ENCODE measurements around the gene LINC00305. TPM values are rescaled to one million over a fixed set of nuclear protein-coding genes. Genes with fewer than 3 reads are reported as not detected.

LINC00305 gene
- total and polyA plus RNA-seq, 2 experiments from 2014 or later: not detected

DNA sequence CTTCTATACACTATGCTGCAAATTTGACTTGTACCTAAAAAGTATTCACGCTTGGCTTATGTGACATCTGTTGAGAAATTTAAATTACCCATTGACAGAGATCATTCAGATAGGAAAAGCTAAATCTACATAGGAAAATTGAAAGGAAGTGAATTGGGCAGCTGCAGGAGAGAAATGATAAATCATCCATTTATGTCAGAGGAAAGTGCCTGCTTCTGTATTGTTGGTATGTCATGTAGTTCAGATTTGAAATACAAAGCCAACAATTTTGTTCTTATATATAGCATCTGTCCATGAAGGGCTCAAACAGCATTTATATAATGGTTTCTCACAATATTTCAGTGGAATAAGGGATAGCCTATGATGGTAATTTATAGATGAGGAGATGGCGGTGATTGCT is 17.6 kb downstream of the LINC00305 start:
- WGBS, 2 experiments (ENCODE audit: low coverage in 1 of 2, low lambda C conversion rate in 2 of 2, missing lambda C conversion rate in 2 of 2): 62 to 64% methylated on average over 2 of the region's 2 CpGs
- H3K9ac ChIP-seq: no peak overlapping the region
- no peak overlapping the region for H3K4me3 ChIP-seq
- no peak overlapping the region for H3K4me2 ChIP-seq (ENCODE audit: unreplicated experiment)
- no peaks in the 10 kb centered on the region for H3K9me3 ChIP-seq (ENCODE audit: low read depth)
- no peaks in the 10 kb centered on the region for H3K9me2 ChIP-seq (ENCODE audit: insufficient read depth)
- no peak for TF ChIP-seq EZH2 (IDR thresholded peaks at IDR 0.05; ENCODE audit: insufficient read depth, poor library complexity, severe bottlenecking)
- TF ChIP-seq EZH2phosphoT487 (IDR thresholded peaks at IDR 0.05; ENCODE audit: insufficient read depth, low read depth): no peak
- no peaks in the 10 kb centered on the region for H3K36me3 ChIP-seq (ENCODE audit: low read depth)
- in situ Hi-C loops (cut with MboI): no loop called here
- H4K20me1 ChIP-seq (ENCODE audit: insufficient read depth): no peaks in the 10 kb centered on the region
- no peaks in the 10 kb centered on the region for H3K79me2 ChIP-seq (ENCODE audit: insufficient read depth)
- H3K4me1 ChIP-seq (ENCODE audit: insufficient read depth): no peaks in the 10 kb centered on the region
- H3K27me3 ChIP-seq (replicated peaks; ENCODE audit: insufficient read depth): 0 out of 2 replicates have a peak, but pooled peaks cover 6% of the 10 kb centered on the region
- H3K27ac ChIP-seq: no peak overlapping the region
- H2AFZ ChIP-seq: no peak overlapping the region
- DNase-seq: no peak
- no peaks in the 10 kb centered on the region for H3F3A ChIP-seq (ENCODE audit: insufficient read depth)

DNA sequence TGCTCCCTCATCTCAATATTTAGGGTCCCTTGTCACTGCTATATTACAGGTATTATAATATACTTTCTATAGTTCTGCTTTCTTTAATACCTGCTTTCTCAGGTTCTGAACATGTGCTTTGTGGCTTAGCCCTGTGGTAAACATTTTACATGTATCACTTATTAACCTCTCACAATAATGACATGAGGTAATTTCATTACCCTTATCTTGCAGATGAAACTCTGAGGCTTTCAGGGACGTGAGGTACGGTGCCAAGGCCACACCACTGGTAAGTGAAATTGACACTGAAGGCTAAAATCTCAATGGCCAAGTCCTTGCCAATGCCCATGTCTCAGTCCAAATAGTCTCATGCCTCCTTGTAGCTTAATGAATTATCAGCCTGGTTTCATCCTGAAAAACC is 21.7 kb downstream of the LINC00305 start:
- in situ Hi-C loops (cut with MboI): no loop called here
- H3K9me3 ChIP-seq (ENCODE audit: low read depth): no peaks in the 10 kb centered on the region
- H3K27ac ChIP-seq: no peak overlapping the region
- 0 out of 2 replicates have a peak, but pooled peaks cover 6% of the 10 kb centered on the region for H3K27me3 ChIP-seq (replicated peaks; ENCODE audit: insufficient read depth)
- no peaks in the 10 kb centered on the region for H3K36me3 ChIP-seq (ENCODE audit: low read depth)
- H3K4me3 ChIP-seq: no peak overlapping the region
- H3K9ac ChIP-seq: no peak overlapping the region
- H3K79me2 ChIP-seq (ENCODE audit: insufficient read depth): no peaks in the 10 kb centered on the region
- TF ChIP-seq EZH2phosphoT487 (IDR thresholded peaks at IDR 0.05; ENCODE audit: insufficient read depth, low read depth) (no peak), EZH2 (IDR thresholded peaks at IDR 0.05; ENCODE audit: insufficient read depth, poor library complexity, severe bottlenecking) (no peak)
- no peak overlapping the region for H3K4me2 ChIP-seq (ENCODE audit: unreplicated experiment)
- 21 to 38% methylated on average over 2 of the region's 2 CpGs for WGBS, 2 experiments (ENCODE audit: low coverage in 1 of 2, low lambda C conversion rate in 2 of 2, missing lambda C conversion rate in 2 of 2)
- no peaks in the 10 kb centered on the region for H3K9me2 ChIP-seq (ENCODE audit: insufficient read depth)
- DNase-seq: no peak
- no peaks in the 10 kb centered on the region for H3K4me1 ChIP-seq (ENCODE audit: insufficient read depth)
- no peaks in the 10 kb centered on the region for H4K20me1 ChIP-seq (ENCODE audit: insufficient read depth)
- H2AFZ ChIP-seq: no peak overlapping the region
- H3F3A ChIP-seq (ENCODE audit: insufficient read depth): no peaks in the 10 kb centered on the region

DNA sequence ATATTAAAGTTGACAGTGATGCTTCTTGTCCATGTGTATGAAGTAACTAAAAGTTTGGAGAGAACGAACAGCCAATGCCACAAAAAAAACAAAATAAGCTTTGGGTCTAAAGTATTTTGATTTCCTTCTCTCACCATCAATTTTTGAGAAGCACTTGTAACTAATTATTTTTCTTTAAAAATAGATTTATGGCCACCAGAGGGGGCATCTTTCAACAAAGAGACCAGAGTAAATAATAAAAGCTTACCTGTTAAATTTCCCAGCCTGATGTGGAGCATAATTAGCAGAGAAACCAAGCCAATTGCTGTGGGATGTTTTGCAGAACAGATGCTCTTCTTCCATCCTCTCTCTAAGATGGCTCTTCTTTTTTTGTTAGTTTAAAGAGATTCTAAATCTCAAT is 29.0 kb downstream of the LINC00305 start:
- H3F3A ChIP-seq (ENCODE audit: insufficient read depth): no peaks in the 10 kb centered on the region
- no peak overlapping the region for H3K27ac ChIP-seq
- DNase-seq: peak; percentile 12
- TF ChIP-seq EZH2 (IDR thresholded peaks at IDR 0.05; ENCODE audit: insufficient read depth, poor library complexity, severe bottlenecking): no peak
- no peak for TF ChIP-seq EZH2phosphoT487 (IDR thresholded peaks at IDR 0.05; ENCODE audit: insufficient read depth, low read depth)
- in situ Hi-C loops (cut with MboI): no loop called here
- H4K20me1 ChIP-seq (ENCODE audit: insufficient read depth): no peaks in the 10 kb centered on the region
- no peak overlapping the region for H2AFZ ChIP-seq
- H3K9ac ChIP-seq: no peak overlapping the region
- H3K9me3 ChIP-seq (ENCODE audit: low read depth): no peaks in the 10 kb centered on the region
- no peaks in the 10 kb centered on the region for H3K36me3 ChIP-seq (ENCODE audit: low read depth)
- H3K4me2 ChIP-seq (ENCODE audit: unreplicated experiment): no peak overlapping the region
- H3K9me2 ChIP-seq (ENCODE audit: insufficient read depth): no peaks in the 10 kb centered on the region
- H3K4me1 ChIP-seq (ENCODE audit: insufficient read depth): no peaks in the 10 kb centered on the region
- 8 to 10% methylated on average over 1 of the region's 1 CpG for WGBS, 2 experiments (ENCODE audit: low coverage in 1 of 2, low lambda C conversion rate in 2 of 2, missing lambda C conversion rate in 2 of 2)
- no peaks in the 10 kb centered on the region for H3K27me3 ChIP-seq (replicated peaks; ENCODE audit: insufficient read depth)
- no peaks in the 10 kb centered on the region for H3K79me2 ChIP-seq (ENCODE audit: insufficient read depth)
- no peak overlapping the region for H3K4me3 ChIP-seq

DNA sequence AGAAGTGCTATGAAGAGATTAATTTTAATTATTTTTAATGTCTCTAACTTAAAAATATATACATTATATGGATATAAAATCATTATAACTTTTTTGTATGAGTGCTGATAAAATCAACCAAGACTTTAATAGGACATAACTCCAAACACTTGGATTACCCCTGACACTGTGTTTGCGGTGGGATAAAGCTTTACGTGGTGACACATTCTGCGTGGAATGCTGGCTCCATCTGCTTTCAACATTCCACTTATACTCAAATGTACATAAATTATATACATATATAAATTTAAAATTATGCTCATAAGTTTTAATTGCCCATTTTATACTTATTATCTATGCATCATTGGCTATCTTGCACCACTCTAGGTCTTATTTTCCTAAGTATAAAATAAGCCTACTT is 30.5 kb downstream of the LINC00305 start:
- Histone ChIP-seq H3F3A (ENCODE audit: insufficient read depth) (no peaks in the 10 kb centered on the region), H3K4me3 (no peak overlapping the region), H3K79me2 (ENCODE audit: insufficient read depth) (no peaks in the 10 kb centered on the region), H3K36me3 (ENCODE audit: low read depth) (no peaks in the 10 kb centered on the region), H3K9me3 (ENCODE audit: low read depth) (no peaks in the 10 kb centered on the region), H3K27me3 (replicated peaks; ENCODE audit: insufficient read depth) (no peaks in the 10 kb centered on the region), H3K4me2 (ENCODE audit: unreplicated experiment) (no peak overlapping the region), H4K20me1 (ENCODE audit: insufficient read depth) (no peaks in the 10 kb centered on the region), H3K9me2 (ENCODE audit: insufficient read depth) (no peaks in the 10 kb centered on the region), H3K4me1 (ENCODE audit: insufficient read depth) (no peaks in the 10 kb centered on the region), H3K27ac (no peak overlapping the region), H2AFZ (no peak overlapping the region), H3K9ac (no peak overlapping the region)
- 53 to 63% methylated on average over 3 of the region's 3 CpGs for WGBS, 2 experiments (ENCODE audit: low coverage in 1 of 2, low lambda C conversion rate in 2 of 2, missing lambda C conversion rate in 2 of 2)
- DNase-seq: no peak
- TF ChIP-seq EZH2phosphoT487 (IDR thresholded peaks at IDR 0.05; ENCODE audit: insufficient read depth, low read depth) (no peak), EZH2 (IDR thresholded peaks at IDR 0.05; ENCODE audit: insufficient read depth, poor library complexity, severe bottlenecking) (no peak)
- in situ Hi-C loops (cut with MboI): no loop called here

All from GM23248 (cell line).